GM18870 (cell line): ENCODE measurements around the gene CCDC38.
"Not testable (repeated sequence)": the region's sequence is repeated elsewhere in the genome, so short reads cannot be mapped to it uniquely, and the experiment has no call there.

Experiments
- ATAC-seq: cut with Tn5 transposase; IDR thresholded peaks from one replicate; pipeline ENCODE4 v1.9.1; 2021; ENCODE audit warnings: moderate library complexity; ENCODE audit not compliant: unreplicated experiment

CCDC38 gene

GRCh38 chr12:95884998-95885397 lies 57.4 kb downstream of the CCDC38 start:
- no peak for ATAC-seq

DNA sequence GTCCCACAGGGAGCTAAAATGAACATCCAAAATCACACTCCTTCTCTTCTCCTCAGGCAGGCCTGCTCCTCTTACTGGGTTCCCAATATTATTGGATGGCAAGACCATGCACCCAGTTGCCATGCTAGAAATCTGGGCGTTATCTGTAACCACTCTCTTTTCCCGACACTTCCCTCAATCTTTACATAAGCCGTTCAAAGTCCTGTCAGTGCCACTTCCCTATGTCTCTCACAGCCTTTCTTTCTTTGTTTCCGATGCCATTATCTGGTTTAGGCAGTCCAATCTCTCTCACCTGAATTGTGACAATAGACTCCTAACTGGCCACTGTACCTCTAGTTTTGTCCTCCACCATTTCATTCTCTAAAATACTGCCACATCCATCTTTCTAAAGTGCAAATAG lies 59.5 kb downstream of the CCDC38 start:
- no peak for ATAC-seq

DNA sequence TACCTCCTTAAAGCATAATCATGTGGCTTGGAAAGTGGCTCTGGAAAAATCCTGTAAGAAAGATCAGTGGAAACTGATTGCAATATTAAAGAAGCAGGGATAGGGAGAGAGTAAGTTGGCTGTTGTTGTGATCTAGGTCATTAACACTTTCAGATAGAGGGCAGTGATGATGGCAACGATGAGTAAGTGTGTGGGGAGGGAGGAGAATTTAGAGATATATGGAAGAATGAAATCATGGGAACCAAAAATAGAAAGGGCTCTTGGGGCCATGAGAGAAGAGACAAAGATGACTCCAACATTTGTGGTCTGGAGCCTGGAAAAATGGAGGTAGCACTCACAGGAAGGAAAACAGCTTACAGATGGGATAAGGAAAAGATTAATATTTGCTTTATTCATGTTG lies 60.3 kb downstream of the CCDC38 start:
- ATAC-seq: no peak

DNA sequence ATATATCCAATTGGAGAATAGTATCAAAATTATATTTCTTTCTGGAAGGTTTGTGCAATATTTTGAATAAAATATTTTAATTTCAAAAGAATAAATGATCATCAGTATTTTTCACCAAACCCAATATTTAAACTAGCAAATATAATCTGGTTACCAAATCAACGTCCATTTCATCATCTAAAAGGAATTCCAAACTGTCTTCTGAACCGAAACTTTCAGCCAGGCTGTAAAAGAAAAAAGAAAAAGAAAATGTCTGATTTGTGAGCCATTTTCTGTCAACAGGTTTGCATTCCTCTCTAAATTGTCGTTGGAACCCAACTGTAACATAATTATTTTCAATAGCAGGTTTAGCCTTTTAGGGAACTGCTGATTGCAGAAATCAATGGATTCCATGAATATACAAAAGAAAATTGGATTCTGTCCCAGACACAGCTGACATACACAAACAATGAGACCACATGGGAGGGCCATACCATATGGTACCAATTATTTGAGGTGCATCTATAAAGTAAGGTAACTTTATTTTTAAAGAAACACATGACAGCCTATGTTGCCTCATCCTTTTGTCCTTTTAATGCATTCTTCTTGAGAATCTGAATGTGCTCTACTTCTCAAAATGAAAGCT lies 61.0 kb downstream of the CCDC38 start:
- ATAC-seq: no peak

- ATAC-seq: no peak
Measured at GRCh38 chr12:95880895-95881294, 61.5 kb downstream of the CCDC38 start.

GRCh38 chr12:95877622-95878021 lies 64.8 kb downstream of the CCDC38 start:
- no peak for ATAC-seq

DNA sequence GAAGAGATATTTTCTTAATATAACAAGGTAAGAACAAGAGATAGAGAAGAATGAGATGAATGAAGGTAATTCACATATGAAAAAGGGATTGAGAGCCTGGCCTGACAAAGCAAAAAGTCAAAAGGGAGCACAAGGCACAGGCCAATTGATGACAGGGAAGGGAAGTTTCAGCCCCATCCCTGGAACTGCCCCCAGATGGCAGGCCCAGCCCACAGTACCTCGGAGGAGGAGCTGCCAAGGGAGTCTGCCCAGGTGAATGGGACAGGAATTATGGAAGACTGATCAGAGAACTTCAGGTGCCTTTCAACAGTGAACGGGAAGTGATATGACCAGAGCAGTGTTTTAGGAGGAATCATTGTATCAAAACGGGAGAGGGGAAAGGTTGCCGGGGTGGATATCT lies 68.0 kb downstream of the CCDC38 start:
- no peak for ATAC-seq

GRCh38 chr12:95870897-95871296 lies 71.5 kb downstream of the CCDC38 start:
- no peak for ATAC-seq

DNA sequence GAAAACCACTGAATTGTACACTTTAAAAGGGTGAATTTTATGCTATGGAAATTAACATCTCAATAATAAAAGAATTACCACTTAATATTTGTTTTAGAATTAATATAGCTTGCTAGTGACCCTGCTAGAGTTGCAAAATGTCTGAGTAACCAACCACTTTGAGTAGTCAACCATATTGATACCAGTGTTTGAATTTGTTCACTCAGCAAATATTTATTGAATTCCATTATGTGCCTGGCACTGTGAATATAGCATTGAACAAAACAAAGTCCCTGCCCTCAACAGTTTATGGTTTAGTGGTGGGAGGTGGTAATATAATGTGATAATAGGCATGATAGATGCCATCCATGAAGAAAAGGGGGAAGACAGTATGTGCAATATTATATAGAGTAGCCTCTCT lies 79.1 kb downstream of the CCDC38 start:
- no peak for ATAC-seq

DNA sequence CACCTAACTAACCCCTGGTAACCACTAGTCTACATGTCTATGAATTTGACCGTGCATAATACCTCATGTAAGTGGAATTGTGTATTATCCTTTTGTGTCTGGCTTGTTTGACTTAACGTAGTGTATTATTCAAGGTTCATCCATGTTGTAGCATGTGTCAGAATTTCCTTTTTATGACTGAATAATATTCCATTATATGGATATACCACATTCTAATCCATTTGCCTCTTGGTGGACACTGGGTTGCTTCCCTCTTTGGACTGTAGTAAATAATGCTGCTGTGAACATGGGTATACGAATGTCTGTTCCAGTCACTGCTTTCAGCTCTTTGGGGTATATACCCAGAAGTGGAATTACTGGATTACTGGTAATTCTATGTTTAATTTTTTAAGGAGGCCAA lies 80.4 kb downstream of the CCDC38 start:
- ATAC-seq: no peak

DNA sequence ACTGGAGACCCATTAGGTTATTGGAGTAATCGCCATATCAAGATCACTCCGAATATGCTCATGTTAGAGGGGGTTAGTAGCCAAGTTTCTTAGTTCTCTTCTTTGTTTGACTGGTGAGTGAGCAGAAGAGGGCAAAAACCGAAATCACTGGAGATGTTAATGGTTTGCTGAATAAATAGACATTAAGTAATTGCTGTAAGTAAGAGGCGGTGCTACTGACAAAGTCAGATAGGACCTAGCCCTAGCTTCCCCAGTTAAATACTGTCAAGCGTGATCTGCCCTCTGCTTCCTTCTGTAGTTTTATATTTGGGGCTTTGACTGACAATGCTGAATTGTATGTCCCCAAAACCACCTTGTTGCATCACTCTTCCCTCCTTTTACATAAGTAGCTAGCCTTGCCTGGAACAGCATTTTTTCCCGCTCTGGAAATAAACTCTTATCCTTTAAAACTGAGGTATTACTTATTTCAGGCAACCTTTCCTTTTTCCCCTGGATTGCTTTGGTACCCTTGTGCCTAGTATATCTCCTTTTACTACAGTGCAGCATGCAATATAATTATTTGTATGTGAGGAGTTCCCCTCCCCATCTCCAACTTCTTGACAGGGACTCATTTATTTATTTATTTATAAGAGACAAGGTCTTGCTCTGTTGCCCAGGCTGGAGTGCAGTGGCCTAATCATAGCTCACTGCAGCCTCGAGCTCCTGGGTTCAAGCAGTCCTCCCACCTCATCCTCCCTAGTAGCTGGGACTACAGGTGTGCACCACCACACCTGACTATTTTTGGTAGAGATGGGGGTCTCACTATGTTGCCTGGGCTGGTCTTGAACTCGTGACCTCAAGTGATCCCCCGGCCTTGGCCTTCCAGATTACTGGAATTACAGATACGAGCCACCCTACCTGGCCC lies 82.2 kb downstream of the CCDC38 start:
- no peak for ATAC-seq

DNA sequence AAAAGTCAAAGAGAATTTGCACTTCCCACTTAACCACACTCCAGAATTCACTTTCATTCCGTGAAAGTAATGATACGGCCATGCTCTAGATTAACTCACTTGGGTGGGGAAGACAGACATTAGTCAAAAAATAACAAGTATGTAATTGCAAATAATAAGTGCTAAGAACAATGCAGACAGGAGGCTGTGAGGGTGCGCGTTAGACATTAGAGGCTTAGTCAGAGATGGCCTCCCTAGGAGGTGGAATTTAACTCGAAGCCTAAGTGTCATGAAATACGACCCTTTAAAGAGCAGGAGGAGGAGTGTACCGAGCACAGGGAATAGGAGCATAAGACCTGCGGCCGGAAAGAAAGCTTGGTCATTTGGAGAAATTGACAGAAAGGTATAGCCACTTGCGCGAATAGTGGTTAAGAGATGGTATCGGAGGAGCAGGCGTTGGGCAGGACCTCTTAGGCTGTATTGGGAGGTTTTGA lies 83.0 kb downstream of the CCDC38 start:
- no peak for ATAC-seq

GRCh38 chr12:95858451-95859343 lies 83.7 kb downstream of the CCDC38 start, which contains the start of gene SNRPF:
TSS of gene SNRPF (plus strand) at chr12:95858952. CDS start at chr12:95859074, 122 bp downstream.
- ATAC-seq: peak; percentile 98

DNA sequence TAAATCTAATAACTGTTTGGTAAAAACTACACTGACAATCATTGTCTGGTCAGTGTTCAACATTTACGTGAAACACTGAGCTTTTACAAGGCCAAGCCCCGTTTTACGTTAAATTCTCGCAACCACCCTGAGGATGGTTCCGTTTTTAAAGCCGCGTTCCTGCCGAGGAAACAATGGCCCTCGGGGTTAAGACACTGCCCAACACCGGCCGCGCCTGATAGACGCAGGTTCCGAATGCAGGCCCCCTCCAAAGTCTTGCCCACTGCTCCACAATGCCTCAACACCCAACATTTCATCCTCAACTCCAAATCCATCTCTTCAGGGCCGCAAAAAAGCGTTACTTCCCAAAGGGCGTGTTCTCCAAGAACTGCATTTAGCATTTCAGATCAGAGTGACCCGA lies 84.6 kb downstream of the CCDC38 start:
- no peak for ATAC-seq

GRCh38 chr12:95857156-95857555 lies 85.3 kb downstream of the CCDC38 start:
- no peak for ATAC-seq

DNA sequence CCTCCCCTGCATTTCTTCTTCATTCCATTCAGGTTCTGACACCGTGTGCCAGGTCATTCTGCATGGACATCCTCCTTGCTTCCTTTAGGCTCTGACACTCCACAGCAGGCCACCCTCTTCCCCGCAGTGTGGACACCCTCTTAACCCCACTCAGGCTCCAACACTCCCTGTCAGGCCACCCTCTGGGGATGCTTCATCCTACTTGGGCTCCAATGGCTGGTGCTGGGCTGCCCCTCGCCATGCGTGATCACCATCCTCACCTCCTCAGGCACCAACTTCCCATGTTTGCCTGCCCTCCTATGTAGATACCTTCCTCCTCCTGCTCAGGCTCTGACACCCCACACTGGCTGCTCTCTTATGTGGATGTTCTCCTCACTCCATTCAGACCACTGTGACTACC lies 90.3 kb downstream of the CCDC38 start:
- no peak for ATAC-seq

GRCh38 chr12:95851606-95852005 lies 90.8 kb downstream of the CCDC38 start:
- ATAC-seq: no peak

DNA sequence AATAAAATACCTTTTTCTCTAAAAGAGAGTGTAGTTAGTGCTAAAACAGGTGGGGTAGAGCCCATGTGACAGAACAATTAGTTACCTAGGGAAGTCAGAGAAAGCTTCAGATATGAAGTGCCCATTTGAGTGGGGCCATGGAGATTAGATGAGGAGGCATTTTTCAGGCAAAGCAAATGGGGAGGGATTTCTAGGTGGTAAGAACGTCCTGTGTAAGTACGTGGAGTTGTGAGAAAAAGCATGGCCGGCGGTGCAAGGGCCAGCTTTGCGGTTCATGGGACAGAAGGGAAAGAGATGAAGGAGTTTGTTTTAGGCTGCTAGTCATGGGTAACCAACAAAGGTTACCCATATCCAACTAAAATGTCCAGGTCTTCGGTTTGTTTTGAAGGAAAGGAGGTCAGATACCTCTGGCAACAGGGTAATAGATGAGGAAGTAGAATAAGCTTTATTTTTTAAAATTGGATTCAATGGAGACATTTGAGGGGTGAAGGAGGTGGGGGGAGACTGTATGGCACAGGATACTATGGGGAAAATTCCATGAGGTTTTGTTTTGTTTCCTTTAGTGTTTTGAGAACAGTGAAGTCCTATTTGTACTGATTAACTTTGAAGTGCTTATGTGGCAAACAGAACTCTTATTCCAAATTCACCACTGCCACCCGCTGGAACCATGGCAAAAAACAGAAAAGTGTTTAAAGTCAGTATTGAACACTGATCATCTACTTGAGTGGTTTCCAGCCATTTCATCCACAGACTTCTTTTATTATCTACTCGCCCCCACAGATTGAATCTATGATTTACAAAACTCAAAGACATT lies 93.6 kb downstream of the CCDC38 start:
- ATAC-seq: no peak

DNA sequence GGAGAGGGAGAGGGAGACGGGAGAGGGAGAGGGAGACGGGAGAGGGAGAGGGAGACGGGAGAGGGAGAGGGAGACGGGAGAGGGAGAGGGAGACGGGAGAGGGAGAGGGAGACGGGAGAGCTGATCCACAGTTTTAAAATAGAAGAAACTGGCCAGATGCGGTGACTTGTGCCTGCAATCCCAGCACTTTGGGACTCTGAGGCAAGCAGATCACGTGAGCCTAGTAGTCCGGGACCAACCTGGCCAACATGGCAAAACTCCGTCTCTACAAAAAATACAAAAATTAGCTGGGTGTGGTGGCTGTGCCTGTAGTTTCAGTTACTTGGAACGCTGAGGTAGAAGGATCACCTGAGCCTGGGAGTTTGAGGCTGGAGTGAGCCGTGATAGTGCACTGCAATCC lies 100.0 kb downstream of the CCDC38 start:
- not testable (repeated sequence) for ATAC-seq

DNA sequence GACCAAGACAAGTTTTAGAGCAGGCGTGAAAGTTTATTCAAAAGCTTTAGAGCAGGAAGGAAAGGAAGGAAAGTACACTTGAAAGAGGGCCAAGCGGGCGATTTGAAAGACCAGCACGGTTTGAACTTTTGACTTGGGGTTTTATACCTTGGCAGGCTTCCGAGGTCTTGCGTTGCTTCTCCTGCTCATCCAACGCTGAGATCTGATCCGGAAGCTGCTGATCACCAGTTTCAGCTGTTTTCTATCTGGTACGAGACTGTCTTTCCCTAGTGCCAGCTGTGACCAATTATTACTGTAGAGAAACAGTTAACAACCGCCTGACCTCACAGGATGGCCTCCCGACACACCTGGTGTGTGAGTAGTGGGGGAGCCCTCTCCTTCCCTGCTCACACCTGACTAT lies 104.3 kb downstream of the CCDC38 start:
- no peak for ATAC-seq
